GM21515 (cell line): ENCODE measurements around the gene GPR156.
"Not testable (repeated sequence)": the region's sequence is repeated elsewhere in the genome, so short reads cannot be mapped to it uniquely, and the experiment has no call there.

ENCODE experiments used
- ATAC-seq: cut with Tn5 transposase; IDR thresholded peaks from one replicate; pipeline ENCODE4 v1.9.1; 2021; ENCODE audit not compliant: unreplicated experiment

GPR156 gene

GRCh38 chr3:120284747-120285507 lies at the start of gene GPR156:
TSS of gene GPR156 (minus strand) at chr3:120285222. CDS start at chr3:120244098, 41,124 bp downstream.
- ATAC-seq: no peak

- no peak for ATAC-seq
Measured at GRCh38 chr3:120332646-120333045, 47.6 kb upstream of the GPR156 start.

GRCh38 chr3:120331076-120331475 lies 46.1 kb upstream of the GPR156 start:
- ATAC-seq: no peak

GRCh38 chr3:120326784-120327183 lies 41.8 kb upstream of the GPR156 start:
- no peak for ATAC-seq

- no peak for ATAC-seq
Measured at GRCh38 chr3:120324190-120324589, 39.2 kb upstream of the GPR156 start.

GRCh38 chr3:120323761-120324160 lies 38.7 kb upstream of the GPR156 start:
- ATAC-seq: not testable (repeated sequence)

- ATAC-seq: no peak
Measured at GRCh38 chr3:120311863-120312794, 27.1 kb upstream of the GPR156 start.

GRCh38 chr3:120306519-120307455 lies 21.8 kb upstream of the GPR156 start:
- ATAC-seq: no peak

- ATAC-seq: no peak
Measured at GRCh38 chr3:120304616-120305015, 19.6 kb upstream of the GPR156 start.

- no peak for ATAC-seq
Measured at GRCh38 chr3:120302361-120302760, 17.3 kb upstream of the GPR156 start.

- no peak for ATAC-seq
Measured at GRCh38 chr3:120300971-120301370, 15.9 kb upstream of the GPR156 start.

GRCh38 chr3:120299403-120299802 lies 14.4 kb upstream of the GPR156 start:
- no peak for ATAC-seq

- ATAC-seq: no peak
Measured at GRCh38 chr3:120298996-120299395, 14.0 kb upstream of the GPR156 start.

- ATAC-seq: not testable (repeated sequence)
Measured at GRCh38 chr3:120291552-120291951, 6.5 kb upstream of the GPR156 start.

- ATAC-seq: no peak
Measured at GRCh38 chr3:120289636-120290035, 4.6 kb upstream of the GPR156 start.

GRCh38 chr3:120286465-120286864 lies 1.4 kb upstream of the GPR156 start:
- ATAC-seq: no peak

- no peak for ATAC-seq
Measured at GRCh38 chr3:120285508-120285841, 453 bp upstream of the GPR156 start.

- ATAC-seq: no peak
Measured at GRCh38 chr3:120281261-120281660, 3.8 kb downstream of the GPR156 start.

- ATAC-seq: no peak
Measured at GRCh38 chr3:120280566-120280965, 4.5 kb downstream of the GPR156 start.

- ATAC-seq: no peak
Measured at GRCh38 chr3:120280026-120280425, 5.0 kb downstream of the GPR156 start.

- ATAC-seq: no peak
Measured at GRCh38 chr3:120276767-120277166, 8.3 kb downstream of the GPR156 start.
